ENCODE results near the gene FLVCR1. TPM values are rescaled to one million over a fixed set of nuclear protein-coding genes. Genes with fewer than 3 reads are reported as not detected.

The FLVCR1 gene
- total and polyA plus RNA-seq, 4 experiments from 2014 or later, result 1.5 to 12.7 (median 6.9) TPM

DNA sequence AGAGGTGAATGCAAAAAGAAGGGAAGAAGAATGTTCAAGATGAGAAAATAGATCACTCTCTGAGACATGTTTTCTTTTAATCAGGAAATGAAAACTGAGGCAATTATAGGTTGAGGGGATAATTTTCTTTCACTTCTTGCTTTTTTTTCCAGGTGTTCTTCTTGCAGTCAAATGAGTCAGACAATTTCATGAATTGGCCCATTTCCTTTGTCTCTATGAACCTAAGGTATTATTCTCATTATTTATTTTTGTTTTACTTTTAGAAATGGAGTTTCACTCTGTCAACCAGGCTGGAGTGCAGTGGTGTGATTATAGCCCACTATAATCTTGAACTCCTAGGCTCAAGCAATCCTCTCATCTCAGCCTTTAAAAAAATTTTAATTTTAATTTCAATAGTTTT lies 88.8 kb downstream of the FLVCR1 start:
- intact Hi-C loops (cut with micrococcal nuclease), result no loop called here
- no peak for DNase-seq
- ChIA-PET POLR2A (ENCODE audit: partially characterized antibody) (no interaction called here), CTCF (ENCODE audit: partially characterized antibody) (no interaction called here)
- H3K27me3 ChIP-seq (ENCODE audit: insufficient read depth, low read length), result no peaks in the 10 kb centered on the region
- H3K36me3 ChIP-seq (ENCODE audit: insufficient read depth, low read length), result no peaks in the 10 kb centered on the region
- no peak overlapping the region for H3K27ac Mint-ChIP-seq
- H3K9me3 Mint-ChIP-seq, result peaks cover 0 to 9% (median 2%) of the 10 kb centered on the region in 8 donors
- H3K4me3 Mint-ChIP-seq, result no peak overlapping the region
- no peaks in the 10 kb centered on the region for H3K9me3 ChIP-seq (ENCODE audit: control insufficient read depth in 1 of 2, low read length in 2 of 2)
- H3K4me3 ChIP-seq (ENCODE audit: low read length in 2 of 2), result no peak overlapping the region
- H3K36me3 Mint-ChIP-seq, result no peaks in the 10 kb centered on the region
- peaks cover 10% of the 10 kb centered on the region for H3K4me1 ChIP-seq (ENCODE audit: insufficient read depth, low read length)
- H3K27me3 Mint-ChIP-seq, result peaks cover 7 to 14% of the 10 kb centered on the region in 2 donors
- H3K4me1 Mint-ChIP-seq, result peaks cover under 1 to 8% (median 7%) of the 10 kb centered on the region in 4 donors
- no peak overlapping the region for H3K27ac ChIP-seq (ENCODE audit: low read depth, low read length)

Other genes with a start within 250 kb of the FLVCR1 start
- 1 to 10 TPM; 2.7 to 3.1 TPM for gene ATF3, start 249.5 kb upstream of the FLVCR1 start, total RNA-seq
- gene ATF3, start 249.5 kb upstream of the FLVCR1 start, polyA plus RNA-seq, result under 1 TPM in 1 of 2 donors, not detected in 1; 0.09 TPM
- gene BATF3, start 158.4 kb upstream of the FLVCR1 start, total RNA-seq, result 1 to 10 TPM in 1 of 2 experiments, under 1 TPM in 1; 0.64 to 1.0 TPM
- gene BATF3, start 158.4 kb upstream of the FLVCR1 start, polyA plus RNA-seq, result under 1 TPM in 1 of 2 donors, not detected in 1; 0.42 TPM
- gene NSL1, start 66.5 kb upstream of the FLVCR1 start, total RNA-seq, result 10 to 100 TPM; 38.0 to 38.5 TPM
- 10 to 100 TPM; 56.3 to 61.8 TPM for gene NSL1, start 66.5 kb upstream of the FLVCR1 start, polyA plus RNA-seq
- gene TATDN3, start 66.4 kb upstream of the FLVCR1 start, total RNA-seq, result 10 to 100 TPM; 13.8 to 17.2 TPM
- gene TATDN3, start 66.4 kb upstream of the FLVCR1 start, polyA plus RNA-seq, result 10 to 100 TPM; 18.5 to 18.9 TPM
- gene SPATA45, start 10.6 kb upstream of the FLVCR1 start, total RNA-seq, result not detected
- gene SPATA45, start 10.6 kb upstream of the FLVCR1 start, polyA plus RNA-seq, result not detected
- gene VASH2, start 92.3 kb downstream of the FLVCR1 start, total RNA-seq, result not detected
- under 1 TPM in 1 of 2 donors, not detected in 1; 0.11 TPM for gene VASH2, start 92.3 kb downstream of the FLVCR1 start, polyA plus RNA-seq
- 10 to 100 TPM; 79.8 to 81.4 TPM for gene ANGEL2, start 157.6 kb downstream of the FLVCR1 start, total RNA-seq
- gene ANGEL2, start 157.6 kb downstream of the FLVCR1 start, polyA plus RNA-seq, result 10 to 100 TPM; 22.3 to 26.4 TPM
- 10 to 100 TPM; 13.2 to 15.4 TPM for gene RPS6KC1, start 193.0 kb downstream of the FLVCR1 start, total RNA-seq
- gene RPS6KC1, start 193.0 kb downstream of the FLVCR1 start, polyA plus RNA-seq, result 1 to 10 TPM; 4.2 to 9.2 TPM

All from CD4-positive, alpha-beta memory T cell (primary cell).